B cell (primary cell): ENCODE results near the gene C15orf62.

Source experiments
- EZH2 ChIP-seq: IDR thresholded peaks from 2 replicates; pipeline ENCODE4 v1.6.1; 2012; ENCODE audit warnings: borderline replicate concordance, low read depth, mild to moderate bottlenecking, moderate library complexity, low read length; ENCODE audit not compliant: insufficient read depth, poor library complexity, severe bottlenecking
- TF ChIP-seq, protein P1 (sequence below): fragments of 200-600 bp; IDR thresholded peaks from one replicate; pipeline ENCODE4 v1.8.0; 2022; ENCODE audit warnings: antibody characterized with exemption, mild to moderate bottlenecking

DNA sequence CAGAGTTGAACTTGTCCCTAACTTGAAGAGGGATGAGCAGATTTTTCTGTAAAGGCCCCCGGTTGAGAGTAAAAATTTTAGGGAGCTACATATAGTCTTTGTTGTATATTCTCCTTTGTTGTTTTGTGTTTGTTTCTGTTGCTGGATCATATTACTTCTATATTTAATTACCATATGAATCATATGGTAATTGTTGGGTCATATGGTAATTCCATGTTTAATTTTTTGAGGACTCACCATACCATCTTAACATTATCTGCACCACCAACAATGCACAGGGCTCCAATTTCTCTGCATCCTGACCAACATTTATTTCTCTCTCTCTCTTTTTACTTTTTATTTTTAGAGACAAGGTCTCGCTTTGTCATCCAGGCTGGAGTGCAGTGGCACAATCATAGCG lies 29.7 kb downstream of the C15orf62 start:
- no peak for TF ChIP-seq EZH2
- TF ChIP-seq, protein P1, sequence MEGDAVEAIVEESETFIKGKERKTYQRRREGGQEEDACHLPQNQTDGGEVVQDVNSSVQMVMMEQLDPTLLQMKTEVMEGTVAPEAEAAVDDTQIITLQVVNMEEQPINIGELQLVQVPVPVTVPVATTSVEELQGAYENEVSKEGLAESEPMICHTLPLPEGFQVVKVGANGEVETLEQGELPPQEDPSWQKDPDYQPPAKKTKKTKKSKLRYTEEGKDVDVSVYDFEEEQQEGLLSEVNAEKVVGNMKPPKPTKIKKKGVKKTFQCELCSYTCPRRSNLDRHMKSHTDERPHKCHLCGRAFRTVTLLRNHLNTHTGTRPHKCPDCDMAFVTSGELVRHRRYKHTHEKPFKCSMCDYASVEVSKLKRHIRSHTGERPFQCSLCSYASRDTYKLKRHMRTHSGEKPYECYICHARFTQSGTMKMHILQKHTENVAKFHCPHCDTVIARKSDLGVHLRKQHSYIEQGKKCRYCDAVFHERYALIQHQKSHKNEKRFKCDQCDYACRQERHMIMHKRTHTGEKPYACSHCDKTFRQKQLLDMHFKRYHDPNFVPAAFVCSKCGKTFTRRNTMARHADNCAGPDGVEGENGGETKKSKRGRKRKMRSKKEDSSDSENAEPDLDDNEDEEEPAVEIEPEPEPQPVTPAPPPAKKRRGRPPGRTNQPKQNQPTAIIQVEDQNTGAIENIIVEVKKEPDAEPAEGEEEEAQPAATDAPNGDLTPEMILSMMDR = no peak
